SU-DHL-6 (cell line): ENCODE results near the gene IL13.

Experiments
- EZH2phosphoT487 ChIP-seq: fragments of 200-600 bp; sonication (generic), shearing (Covaris generic); conservative IDR thresholded peaks from 2 replicates; pipeline ENCODE4 v1.6.1; 2018; ENCODE audit warnings: mild to moderate bottlenecking, antibody characterized with exemption, low read length, moderate library complexity, mixed read lengths
- TF ChIP-seq, protein P1 (sequence below): fragments of 200-600 bp; sonication (generic); IDR thresholded peaks from one replicate; pipeline ENCODE4 v1.5.1; 2017; ENCODE audit warnings: antibody characterized with exemption, mild to moderate bottlenecking, low read length, moderate library complexity; ENCODE audit not compliant: insufficient read depth, poor library complexity, severe bottlenecking

DNA sequence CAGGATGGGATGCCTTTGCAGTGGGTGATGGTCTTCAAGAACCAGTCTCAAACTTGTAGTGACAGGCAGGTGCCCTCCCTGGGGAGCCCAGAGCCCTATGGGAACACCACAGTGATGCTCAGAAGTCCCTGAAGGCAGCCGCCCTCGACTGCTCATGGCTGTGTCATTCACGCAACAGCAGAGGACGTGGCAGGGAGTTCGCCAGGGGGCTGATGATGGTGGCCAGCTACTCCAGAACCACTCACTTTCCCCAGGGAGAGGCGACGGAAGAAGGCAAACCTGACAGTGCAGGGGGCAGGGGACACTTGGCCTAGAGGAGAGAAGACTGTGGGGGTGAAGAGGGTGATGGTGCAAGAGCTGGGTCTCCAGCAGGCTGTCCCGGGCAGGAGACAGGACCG is 4.0 kb downstream of the IL13 start:
- TF ChIP-seq, protein P1, sequence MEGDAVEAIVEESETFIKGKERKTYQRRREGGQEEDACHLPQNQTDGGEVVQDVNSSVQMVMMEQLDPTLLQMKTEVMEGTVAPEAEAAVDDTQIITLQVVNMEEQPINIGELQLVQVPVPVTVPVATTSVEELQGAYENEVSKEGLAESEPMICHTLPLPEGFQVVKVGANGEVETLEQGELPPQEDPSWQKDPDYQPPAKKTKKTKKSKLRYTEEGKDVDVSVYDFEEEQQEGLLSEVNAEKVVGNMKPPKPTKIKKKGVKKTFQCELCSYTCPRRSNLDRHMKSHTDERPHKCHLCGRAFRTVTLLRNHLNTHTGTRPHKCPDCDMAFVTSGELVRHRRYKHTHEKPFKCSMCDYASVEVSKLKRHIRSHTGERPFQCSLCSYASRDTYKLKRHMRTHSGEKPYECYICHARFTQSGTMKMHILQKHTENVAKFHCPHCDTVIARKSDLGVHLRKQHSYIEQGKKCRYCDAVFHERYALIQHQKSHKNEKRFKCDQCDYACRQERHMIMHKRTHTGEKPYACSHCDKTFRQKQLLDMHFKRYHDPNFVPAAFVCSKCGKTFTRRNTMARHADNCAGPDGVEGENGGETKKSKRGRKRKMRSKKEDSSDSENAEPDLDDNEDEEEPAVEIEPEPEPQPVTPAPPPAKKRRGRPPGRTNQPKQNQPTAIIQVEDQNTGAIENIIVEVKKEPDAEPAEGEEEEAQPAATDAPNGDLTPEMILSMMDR: no peak
- TF ChIP-seq EZH2phosphoT487: no peak
